B cell (primary cell): ENCODE results near the gene EPB41. TPM values are rescaled to one million over a fixed set of nuclear protein-coding genes. Genes with fewer than 3 reads are reported as not detected.

Experiments used
- ATAC-seq: fragments of 200-7000 bp; cut with Tn5 transposase; one replicate; pipeline ENCODE4 v1.10.0; 2021; ENCODE audit warnings: low read depth, mild to moderate bottlenecking, moderate number of reproducible peaks, moderate library complexity
- CTCF ChIA-PET: fragments of 350-600 bp; sonication (Branson Sonifier 250); formaldehyde crosslinking; loops from one replicate; lab custom pipeline; 2021; ENCODE audit warnings: antibody characterized with exemption, inconsistent platforms; lab: Charles Lee
- POLR2A ChIA-PET: fragments of 350-600 bp; sonication (Branson Sonifier 250); formaldehyde crosslinking; loops from one replicate; lab custom pipeline; 2021; ENCODE audit warnings: antibody characterized with exemption; lab: Charles Lee
- DNase-seq: peaks from one replicate; pipeline ENCODE4 v3.0.0; 2013
- H2AFZ ChIP-seq: 2 replicates; pipeline ENCODE4 v1.6.1; 2012; ENCODE audit warnings: mild to moderate bottlenecking, low read depth, low read length; ENCODE audit not compliant: insufficient read depth, poor library complexity, severe bottlenecking
- H3K27ac ChIP-seq, 2 donors: 1 replicate in 1 of 2; 2 replicates in 1 of 2; pipeline ENCODE4 v1.5.1; 2012 to 2013; ENCODE audit warnings: low read length in 2 of 2, mild to moderate bottlenecking in 2 of 2, moderate library complexity in 1 of 2
- H3K27me3 ChIP-seq, 4 experiments: fragments of 200-600 bp in 1 of 4; sonication (generic) in 1 of 4; replicated peaks in 1 of 4; 1 replicate in 2 of 4; 2 replicates in 2 of 4; pipeline versions ENCODE4 v1.6.1 to v1.7.0; 2013 to 2016; ENCODE audit warnings: low read length in 3 of 4, mild to moderate bottlenecking in 2 of 4, mixed read lengths in 1 of 4, moderate library complexity in 1 of 4; ENCODE audit not compliant: insufficient read depth in 4 of 4, control insufficient read depth in 3 of 4; ENCODE audit errors: control extremely low read depth in 1 of 4
- H3K36me3 ChIP-seq, 2 experiments: replicated peaks in 1 of 2; 1 replicate in 1 of 2; 2 replicates in 1 of 2; pipeline versions ENCODE4 v1.6.1 to v1.7.1; 2013; ENCODE audit warnings: low read length in 1 of 2; ENCODE audit not compliant: insufficient read depth in 2 of 2, control insufficient read depth in 1 of 2; ENCODE audit errors: control extremely low read depth in 1 of 2, extremely low read depth in 1 of 2
- H3K4me1 ChIP-seq, 2 donors: fragments of 200-600 bp in 1 of 2; sonication (generic) in 1 of 2; 1 replicate in 1 of 2; 2 replicates in 1 of 2; pipeline versions ENCODE4 v1.5.1 to v1.6.1; 2013 to 2017; ENCODE audit warnings: low read length in 2 of 2; ENCODE audit not compliant: control insufficient read depth in 2 of 2, insufficient read depth in 2 of 2
- H3K4me2 ChIP-seq: replicated peaks from 2 replicates; pipeline ENCODE3; 2012; ENCODE audit warnings: mild to moderate bottlenecking, low read depth, low read length; ENCODE audit not compliant: poor library complexity, severe bottlenecking
- H3K4me3 ChIP-seq, 5 experiments: fragments of 200-600 bp in 1 of 5; sonication (generic) in 1 of 5; 1 replicate in 3 of 5; 2 replicates in 2 of 5; pipeline versions ENCODE4 v1.5.1 to v1.7.0; 2011 to 2016; ENCODE audit warnings: low read length in 4 of 5, mild to moderate bottlenecking in 4 of 5, low read depth in 2 of 5, control low read depth in 1 of 5, moderate library complexity in 1 of 5; ENCODE audit not compliant: insufficient read depth in 1 of 5; ENCODE audit errors: control extremely low read depth in 1 of 5, extremely low read depth in 1 of 5
- H3K79me2 ChIP-seq: fragments of 200-600 bp; sonication (generic); one replicate; pipeline ENCODE4 v1.6.0; 2016; ENCODE audit warnings: low read length; ENCODE audit not compliant: control insufficient read depth, insufficient read depth
- H3K9ac ChIP-seq: fragments of 200-600 bp; sonication (generic); 2 replicates; pipeline ENCODE4 v1.6.1; 2017; ENCODE audit warnings: mild to moderate bottlenecking, low read length, moderate library complexity
- H3K9me3 ChIP-seq, 3 donors: one replicate each; pipeline versions ENCODE4 v1.6.1 to v1.7.1; 2013; ENCODE audit warnings: low read length in 2 of 3; ENCODE audit not compliant: control insufficient read depth in 2 of 3, insufficient read depth in 1 of 3; ENCODE audit errors: control extremely low read depth in 1 of 3
- H4K20me1 ChIP-seq: 2 replicates; pipeline ENCODE4 v1.6.0; 2012; ENCODE audit warnings: mild to moderate bottlenecking, low read length; ENCODE audit not compliant: insufficient read depth, control insufficient read depth, poor library complexity, severe bottlenecking
- H3K27ac Mint-ChIP-seq: one replicate; pipeline ENCODE4 v1.8.0; 2021; ENCODE audit warnings: mixed read lengths
- H3K27me3 Mint-ChIP-seq: one replicate; pipeline ENCODE4 v1.8.0; 2021; ENCODE audit warnings: mixed read lengths
- H3K4me1 Mint-ChIP-seq: one replicate; pipeline ENCODE4 v1.8.0; 2021; ENCODE audit warnings: mixed read lengths
- H3K4me3 Mint-ChIP-seq: one replicate; pipeline ENCODE4 v1.8.0; 2021; ENCODE audit warnings: mixed read lengths
- H3K9me3 Mint-ChIP-seq: one replicate; pipeline ENCODE4 v1.8.0; 2022; ENCODE audit warnings: mixed read lengths; ENCODE audit not compliant: insufficient read depth
- EZH2 ChIP-seq: IDR thresholded peaks from 2 replicates; pipeline ENCODE4 v1.6.1; 2012; ENCODE audit warnings: borderline replicate concordance, low read depth, mild to moderate bottlenecking, moderate library complexity, low read length; ENCODE audit not compliant: insufficient read depth, poor library complexity, severe bottlenecking
- WGBS: methylation state at CpG from one replicate; pipeline ENCODE4 v1.1.5; 2013; ENCODE audit warnings: missing lambda C conversion rate; ENCODE audit not compliant: insufficient coverage; 5-methylcytosine and 5-hydroxymethylcytosine counted together
- intact Hi-C: fragments of 100-400 bp; cut with micrococcal nuclease; formaldehyde crosslinking; loops from one replicate; pipeline ENCODE4 v1.10.0; 2022
- polyA plus RNA-seq: library from polyadenylated mRNA; depleted of rRNA; stranded (reverse); fragments of >200 nt; gene quantifications from 2 replicates; pipeline ENCODE4 v1.2.3, GENCODE V29; 2012
- total RNA-seq, 2 donors: library from RNA; stranded (reverse); fragments of 120-200 nt in 1 of 2; gene quantifications; 1 replicate in 1 of 2; 2 replicates in 1 of 2; pipeline versions ENCODE4 v1.2.3 to v1.2.4, GENCODE V29; 2013 to 2022
- TF ChIP-seq, protein P1 (sequence below): fragments of 200-600 bp; IDR thresholded peaks from one replicate; pipeline ENCODE4 v1.8.0; 2022; ENCODE audit warnings: antibody characterized with exemption, mild to moderate bottlenecking

The EPB41 gene
- total and polyA plus RNA-seq, 2 donors (not counting 1 experiment from before 2014, with no cell fraction given), result 45.8 to 186 TPM

DNA sequence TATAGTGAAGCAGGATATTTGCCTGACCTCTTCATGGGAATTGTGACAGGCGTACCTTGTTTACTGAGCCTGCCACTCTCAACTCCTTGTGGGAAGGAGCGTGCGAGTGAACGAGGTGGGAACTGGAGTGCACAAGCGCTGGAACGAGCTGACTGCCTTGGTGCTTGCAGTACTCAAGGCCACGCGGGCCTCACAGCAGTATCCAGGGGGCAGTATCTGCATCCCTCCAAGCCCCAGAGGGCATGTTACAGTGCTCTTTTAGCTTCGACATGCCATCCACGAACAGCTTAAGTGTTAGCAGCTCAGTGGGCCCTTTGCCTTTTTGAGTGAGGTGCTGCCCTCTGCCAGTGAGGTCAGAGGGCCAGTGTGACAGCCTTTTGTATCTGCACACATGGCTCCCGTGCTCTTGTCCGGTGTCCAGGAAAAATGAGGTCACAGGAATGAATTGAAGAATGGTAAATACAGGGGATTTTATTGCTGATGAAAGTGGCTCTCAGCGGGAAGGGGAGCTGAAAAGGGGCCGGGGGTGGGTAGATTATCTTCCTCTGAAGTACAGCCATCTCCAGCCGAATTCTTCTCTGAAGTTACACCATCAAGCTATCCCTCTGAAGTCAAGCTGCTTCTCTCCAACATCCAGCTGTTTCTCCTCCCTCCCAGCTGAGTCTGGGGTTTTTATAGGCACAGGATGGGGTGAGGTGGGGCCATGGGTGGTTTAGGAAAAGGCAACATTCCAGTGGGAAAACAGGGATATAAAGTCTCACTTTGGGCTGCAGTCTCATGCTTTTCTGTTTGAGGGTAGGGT lies 69.3 kb downstream of the EPB41 start:
- H3K4me3 Mint-ChIP-seq, result no peak overlapping the region
- peaks cover 1 to 13% of the 10 kb centered on the region in 2 experiments for H3K36me3 ChIP-seq
- peak overlapping the region; percentile 6 for H3K27ac Mint-ChIP-seq
- ChIA-PET POLR2A (no interaction called here), CTCF (interaction anchor here (0.6 to 1.7 kb wide), 8 partner anchors 50 to 199 kb away, joined by 3 to 4 read pairs (median 3); no protein-coding TSS in a partner anchor)
- H3K27ac ChIP-seq, result no peak overlapping the region
- DNase-seq (no peak), ATAC-seq (no peak)
- no peak overlapping the region for H2AFZ ChIP-seq
- H3K79me2 ChIP-seq, result peaks cover 73% of the 10 kb centered on the region
- H3K27me3 Mint-ChIP-seq, result no peaks in the 10 kb centered on the region
- H3K4me3 ChIP-seq, result no peak overlapping the region
- no peak for TF ChIP-seq EZH2
- TF ChIP-seq, protein P1, sequence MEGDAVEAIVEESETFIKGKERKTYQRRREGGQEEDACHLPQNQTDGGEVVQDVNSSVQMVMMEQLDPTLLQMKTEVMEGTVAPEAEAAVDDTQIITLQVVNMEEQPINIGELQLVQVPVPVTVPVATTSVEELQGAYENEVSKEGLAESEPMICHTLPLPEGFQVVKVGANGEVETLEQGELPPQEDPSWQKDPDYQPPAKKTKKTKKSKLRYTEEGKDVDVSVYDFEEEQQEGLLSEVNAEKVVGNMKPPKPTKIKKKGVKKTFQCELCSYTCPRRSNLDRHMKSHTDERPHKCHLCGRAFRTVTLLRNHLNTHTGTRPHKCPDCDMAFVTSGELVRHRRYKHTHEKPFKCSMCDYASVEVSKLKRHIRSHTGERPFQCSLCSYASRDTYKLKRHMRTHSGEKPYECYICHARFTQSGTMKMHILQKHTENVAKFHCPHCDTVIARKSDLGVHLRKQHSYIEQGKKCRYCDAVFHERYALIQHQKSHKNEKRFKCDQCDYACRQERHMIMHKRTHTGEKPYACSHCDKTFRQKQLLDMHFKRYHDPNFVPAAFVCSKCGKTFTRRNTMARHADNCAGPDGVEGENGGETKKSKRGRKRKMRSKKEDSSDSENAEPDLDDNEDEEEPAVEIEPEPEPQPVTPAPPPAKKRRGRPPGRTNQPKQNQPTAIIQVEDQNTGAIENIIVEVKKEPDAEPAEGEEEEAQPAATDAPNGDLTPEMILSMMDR, result no peak
- no peak overlapping the region for H3K9ac ChIP-seq
- H3K9me3 Mint-ChIP-seq, result no peaks in the 10 kb centered on the region
- peaks cover 43% of the 10 kb centered on the region for H4K20me1 ChIP-seq
- 100% methylated on average over 12 of the region's 15 CpGs for WGBS
- H3K4me2 ChIP-seq, result no peak overlapping the region
- peaks cover 20 to 27% of the 10 kb centered on the region in 2 donors for H3K4me1 ChIP-seq
- H3K4me1 Mint-ChIP-seq, result peaks cover 39% of the 10 kb centered on the region
- H3K27me3 ChIP-seq, result no peaks in the 10 kb centered on the region
- H3K9me3 ChIP-seq, result peaks cover 0 to 8% (median 7%) of the 10 kb centered on the region in 3 donors
- intact Hi-C loops, result no loop called here

DNA sequence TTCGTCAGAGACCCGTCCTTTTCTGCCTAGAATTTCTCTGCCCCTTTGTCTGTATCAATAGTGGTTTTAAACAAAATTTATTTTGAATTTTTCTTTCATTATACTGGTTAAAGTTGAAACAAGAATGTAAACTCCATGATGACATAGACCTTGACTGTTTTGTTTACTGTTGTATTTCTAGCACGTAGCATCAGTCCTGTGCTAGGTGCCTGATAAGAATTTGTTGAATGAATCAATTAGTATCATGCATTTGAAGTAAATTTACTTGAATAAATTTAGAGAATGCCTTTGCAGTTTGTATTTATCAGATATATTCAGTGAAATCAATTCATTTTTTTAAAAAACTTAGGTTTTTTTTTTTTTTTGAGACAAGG lies 69.9 kb downstream of the EPB41 start:
- CTCF ChIA-PET, result interaction anchor here (0.6 to 1.7 kb wide), 4 partner anchors 53 to 104 kb away, joined by 3 to 4 read pairs (median 3); no protein-coding TSS in a partner anchor
- H3K9ac ChIP-seq, result no peak overlapping the region
- no peak for TF ChIP-seq EZH2
- TF ChIP-seq, protein P1, result no peak
- H3K4me1 ChIP-seq, result peaks cover 20 to 27% of the 10 kb centered on the region in 2 donors
- peaks cover 72% of the 10 kb centered on the region for H3K79me2 ChIP-seq
- no peak overlapping the region for H2AFZ ChIP-seq
- no peak overlapping the region for H3K27ac ChIP-seq
- H3K27me3 ChIP-seq, result no peaks in the 10 kb centered on the region
- H3K4me2 ChIP-seq, result no peak overlapping the region
- H3K9me3 Mint-ChIP-seq, result no peaks in the 10 kb centered on the region
- peaks cover 0 to 8% (median 7%) of the 10 kb centered on the region in 3 donors for H3K9me3 ChIP-seq
- no peak overlapping the region for H3K4me3 ChIP-seq
- no CpG with 5 or more reads among the region's 3 CpGs for WGBS
- H3K4me3 Mint-ChIP-seq, result no peak overlapping the region
- peaks cover 37% of the 10 kb centered on the region for H3K4me1 Mint-ChIP-seq
- no peak overlapping the region for H3K27ac Mint-ChIP-seq
- intact Hi-C loops, result no loop called here
- DNase-seq (no peak), ATAC-seq (no peak)
- H3K36me3 ChIP-seq, result peaks cover 5 to 16% of the 10 kb centered on the region in 2 experiments
- no peaks in the 10 kb centered on the region for H3K27me3 Mint-ChIP-seq
- peaks cover 41% of the 10 kb centered on the region for H4K20me1 ChIP-seq
- POLR2A ChIA-PET, result no interaction called here
